ENCODE data around the gene FAM237B.
"Not testable (repeated sequence)": the region's sequence is repeated elsewhere in the genome, so short reads cannot be mapped to it uniquely, and the experiment has no call there.

FAM237B gene

DNA sequence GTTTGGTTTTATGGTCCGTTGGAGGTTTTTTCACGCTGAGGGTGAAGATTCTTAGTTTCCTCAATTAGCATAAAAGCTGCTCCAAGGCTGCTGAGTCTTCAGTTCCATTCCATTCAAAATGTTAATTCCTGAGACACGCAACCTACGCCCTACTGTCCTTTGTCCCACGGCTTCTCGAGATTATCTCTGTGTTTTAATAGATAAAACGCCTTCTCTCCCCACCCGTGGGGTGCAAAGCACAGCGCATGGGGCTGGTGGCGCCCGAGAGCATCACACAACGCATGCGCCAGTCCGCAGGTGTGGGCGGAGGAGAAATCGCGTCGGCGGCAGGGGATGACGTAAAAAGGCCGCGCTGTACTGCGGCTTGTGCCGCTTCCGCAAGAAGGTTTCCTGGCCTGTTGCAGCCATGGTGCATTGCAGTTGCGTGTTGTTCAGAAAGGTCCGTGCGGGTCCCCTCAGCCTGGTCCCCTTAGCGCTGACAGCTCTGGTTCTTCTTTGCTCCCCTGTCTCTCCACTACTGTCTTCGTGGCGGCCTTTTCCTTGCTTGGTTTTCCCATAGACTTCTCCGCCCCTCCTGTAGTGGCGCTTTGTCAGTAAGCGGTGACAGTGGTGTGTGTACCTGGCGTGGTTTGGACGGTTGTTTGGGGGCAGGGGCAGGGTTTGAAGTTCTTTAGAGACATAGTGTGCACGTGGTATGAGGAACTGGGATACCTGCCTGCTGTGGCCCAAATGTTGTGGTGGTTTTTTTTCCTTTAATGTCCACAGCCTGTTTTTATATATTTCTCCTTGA lies 25.4 kb upstream of the FAM237B start, which contains the start of gene GTPBP10:
Gene GTPBP10, plus strand, starts transcription at position 381 of the 790 bp plus-strand sequence. Its CDS starts 26 bp downstream, at position 407.
- Histone ChIP-seq H3K9me3 (ENCODE audit: control insufficient read depth, low read length) (no peaks in the 10 kb centered on the region), H3K4me3 (ENCODE audit: low read depth, low read length) (peak within 1 kb of the TSS; percentile 99), H3K27me3 (ENCODE audit: control insufficient read depth, insufficient read depth, low read length) (no peaks in the 10 kb centered on the region), H3K36me3 (ENCODE audit: control insufficient read depth, insufficient read depth, low read length) (no peaks in the 10 kb centered on the region), H2AFZ (peak within 1 kb of the TSS; percentile 98), H3K4me1 (peaks cover 6% of the 10 kb centered on the region), H3K27ac (peak within 1 kb of the TSS; percentile 86), H3K79me2 (peaks cover 17% of the 10 kb centered on the region), H3K9ac (peak within 1 kb of the TSS; percentile 79), H3K4me2 (ENCODE audit: low read length) (peak within 1 kb of the TSS; percentile 98)
- TF ChIP-seq, protein P1, sequence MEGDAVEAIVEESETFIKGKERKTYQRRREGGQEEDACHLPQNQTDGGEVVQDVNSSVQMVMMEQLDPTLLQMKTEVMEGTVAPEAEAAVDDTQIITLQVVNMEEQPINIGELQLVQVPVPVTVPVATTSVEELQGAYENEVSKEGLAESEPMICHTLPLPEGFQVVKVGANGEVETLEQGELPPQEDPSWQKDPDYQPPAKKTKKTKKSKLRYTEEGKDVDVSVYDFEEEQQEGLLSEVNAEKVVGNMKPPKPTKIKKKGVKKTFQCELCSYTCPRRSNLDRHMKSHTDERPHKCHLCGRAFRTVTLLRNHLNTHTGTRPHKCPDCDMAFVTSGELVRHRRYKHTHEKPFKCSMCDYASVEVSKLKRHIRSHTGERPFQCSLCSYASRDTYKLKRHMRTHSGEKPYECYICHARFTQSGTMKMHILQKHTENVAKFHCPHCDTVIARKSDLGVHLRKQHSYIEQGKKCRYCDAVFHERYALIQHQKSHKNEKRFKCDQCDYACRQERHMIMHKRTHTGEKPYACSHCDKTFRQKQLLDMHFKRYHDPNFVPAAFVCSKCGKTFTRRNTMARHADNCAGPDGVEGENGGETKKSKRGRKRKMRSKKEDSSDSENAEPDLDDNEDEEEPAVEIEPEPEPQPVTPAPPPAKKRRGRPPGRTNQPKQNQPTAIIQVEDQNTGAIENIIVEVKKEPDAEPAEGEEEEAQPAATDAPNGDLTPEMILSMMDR (IDR thresholded peaks at IDR 0.05): peak; percentile 93

DNA sequence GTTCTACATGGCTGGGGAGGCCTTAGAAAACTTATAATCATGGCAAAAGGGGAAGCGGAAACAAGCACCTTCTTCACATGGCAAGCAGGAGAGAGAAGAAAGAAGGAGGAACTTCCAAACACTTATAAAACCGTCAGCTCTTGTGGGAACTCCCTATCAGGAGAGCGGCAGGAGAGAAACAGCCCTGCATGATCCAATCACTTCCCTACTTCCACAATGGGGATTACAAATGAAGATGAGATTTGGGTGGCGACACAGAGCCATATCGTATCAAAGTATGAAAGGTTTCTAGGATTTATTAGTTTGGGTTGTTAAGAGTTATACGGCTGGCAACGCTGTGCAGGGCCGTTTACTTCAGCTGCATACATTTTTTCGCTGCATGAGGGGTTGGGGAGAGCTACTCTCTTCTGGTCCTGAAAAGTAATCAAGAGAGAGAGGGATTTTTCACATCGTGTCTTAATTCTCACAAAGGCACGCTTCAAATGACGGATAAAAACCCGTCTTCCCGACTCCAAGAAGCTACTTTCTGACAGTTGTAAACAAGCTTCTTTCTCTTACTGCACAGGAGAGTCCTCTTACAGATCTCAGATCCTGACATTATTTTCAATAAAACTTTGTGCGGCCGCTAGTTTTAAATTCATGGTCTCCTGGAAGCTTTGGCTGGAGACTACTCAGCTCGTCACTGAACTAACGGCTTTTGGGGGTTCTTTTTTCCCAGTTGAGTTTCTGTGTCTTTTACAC lies 24.7 kb upstream of the FAM237B start:
- Histone ChIP-seq H3K27me3 (ENCODE audit: control insufficient read depth, insufficient read depth, low read length) (no peaks in the 10 kb centered on the region), H3K79me2 (peaks cover 16% of the 10 kb centered on the region), H3K9ac (peak overlapping the region; percentile 79), H3K36me3 (ENCODE audit: control insufficient read depth, insufficient read depth, low read length) (no peaks in the 10 kb centered on the region), H3K4me2 (ENCODE audit: low read length) (peak overlapping the region; percentile 98), H3K27ac (peak overlapping the region; percentile 86), H3K9me3 (ENCODE audit: control insufficient read depth, low read length) (no peaks in the 10 kb centered on the region), H2AFZ (peak overlapping the region; percentile 98), H3K4me1 (peaks cover 6% of the 10 kb centered on the region), H3K4me3 (ENCODE audit: low read depth, low read length) (peak overlapping the region; percentile 99)
- TF ChIP-seq, protein P1 (IDR thresholded peaks at IDR 0.05): no peak

DNA sequence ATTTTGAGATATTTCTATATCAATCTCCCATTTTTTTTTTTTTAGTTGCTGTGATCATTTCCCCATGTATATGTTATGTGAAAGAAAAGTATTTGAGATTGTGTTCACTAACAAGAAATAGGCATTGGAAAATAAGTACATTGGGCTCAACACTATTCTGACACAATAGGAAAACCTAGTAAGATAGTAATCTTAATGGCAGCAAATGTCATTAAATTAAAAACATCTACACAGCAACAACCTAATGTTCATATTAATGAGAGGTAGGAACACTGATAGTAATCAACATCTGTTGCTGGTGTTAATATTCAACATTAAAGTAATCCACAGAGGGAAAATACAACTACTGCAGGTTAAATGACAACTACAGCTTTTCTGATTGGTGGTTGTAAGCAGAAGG lies 23.9 kb upstream of the FAM237B start:
- no peaks in the 10 kb centered on the region for H3K36me3 ChIP-seq (ENCODE audit: control insufficient read depth, insufficient read depth, low read length)
- no peaks in the 10 kb centered on the region for H3K9me3 ChIP-seq (ENCODE audit: control insufficient read depth, low read length)
- no peaks in the 10 kb centered on the region for H3K27me3 ChIP-seq (ENCODE audit: control insufficient read depth, insufficient read depth, low read length)
- peak overlapping the region; percentile 86 for H3K27ac ChIP-seq
- peaks cover 6% of the 10 kb centered on the region for H3K4me1 ChIP-seq
- H3K4me3 ChIP-seq (ENCODE audit: low read depth, low read length): no peak overlapping the region
- TF ChIP-seq, protein P1 (IDR thresholded peaks at IDR 0.05): no peak
- no peak overlapping the region for H3K9ac ChIP-seq
- no peak overlapping the region for H3K4me2 ChIP-seq (ENCODE audit: low read length)
- H3K79me2 ChIP-seq: peaks cover 13% of the 10 kb centered on the region
- H2AFZ ChIP-seq: peak overlapping the region; percentile 98

DNA sequence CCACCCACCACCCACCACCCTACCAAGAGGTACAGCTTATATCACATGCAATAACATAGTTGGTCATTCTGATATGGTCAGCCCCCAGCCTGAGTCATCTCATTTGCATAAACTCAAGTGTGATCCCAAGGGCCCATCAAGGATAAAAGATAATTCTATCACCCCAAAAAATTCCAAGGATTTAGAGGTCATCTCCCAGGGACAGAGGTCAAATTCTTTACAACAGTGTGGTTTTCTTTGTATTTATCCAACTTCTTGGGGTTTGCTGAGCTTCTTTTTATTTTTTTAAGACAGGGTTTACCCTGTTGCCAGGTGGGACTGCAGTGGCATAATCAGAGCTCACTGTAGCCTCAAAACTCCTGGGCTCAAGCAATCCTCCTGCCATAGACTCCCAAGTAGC lies 16.0 kb upstream of the FAM237B start:
- no peak overlapping the region for H3K9ac ChIP-seq
- no peak overlapping the region for H3K4me3 ChIP-seq (ENCODE audit: low read depth, low read length)
- H3K9me3 ChIP-seq (ENCODE audit: control insufficient read depth, low read length): no peaks in the 10 kb centered on the region
- no peak overlapping the region for H3K27ac ChIP-seq
- no peaks in the 10 kb centered on the region for H3K36me3 ChIP-seq (ENCODE audit: control insufficient read depth, insufficient read depth, low read length)
- H3K79me2 ChIP-seq: no peaks in the 10 kb centered on the region
- TF ChIP-seq, protein P1 (IDR thresholded peaks at IDR 0.05): no peak
- no peaks in the 10 kb centered on the region for H3K4me1 ChIP-seq
- no peak overlapping the region for H3K4me2 ChIP-seq (ENCODE audit: low read length)
- H2AFZ ChIP-seq: no peak overlapping the region
- H3K27me3 ChIP-seq (ENCODE audit: control insufficient read depth, insufficient read depth, low read length): no peaks in the 10 kb centered on the region

DNA sequence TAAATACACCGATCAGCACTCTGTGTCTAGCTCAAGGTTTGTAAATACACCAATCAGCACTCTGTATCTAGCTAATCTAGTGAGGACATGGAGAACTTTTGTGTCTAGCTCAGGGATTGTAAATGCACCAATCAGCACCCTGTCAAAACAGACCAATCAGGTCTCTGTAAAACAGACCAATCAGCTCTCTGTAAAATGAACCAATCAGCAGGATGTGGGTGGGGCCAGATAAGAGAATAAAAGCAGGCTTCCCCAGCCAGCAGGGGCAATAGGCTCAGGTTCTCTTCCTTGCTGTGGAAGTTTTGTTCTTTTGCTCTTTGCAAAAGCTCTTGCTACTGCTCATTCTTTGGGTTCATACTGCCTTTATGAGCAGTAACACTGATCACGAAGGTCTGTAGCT lies 13.8 kb upstream of the FAM237B start:
- not testable (repeated sequence) for H3K36me3 ChIP-seq (ENCODE audit: control insufficient read depth, insufficient read depth, low read length); H3K9ac ChIP-seq; H3K79me2 ChIP-seq; H3K9me3 ChIP-seq (ENCODE audit: control insufficient read depth, low read length); H3K4me1 ChIP-seq; H3K27ac ChIP-seq; H3K4me3 ChIP-seq (ENCODE audit: low read depth, low read length); H2AFZ ChIP-seq; H3K27me3 ChIP-seq (ENCODE audit: control insufficient read depth, insufficient read depth, low read length); H3K4me2 ChIP-seq (ENCODE audit: low read length)
